NB4 (cell line): Measurements from ENCODE around the gene ELOVL3.

Experiments
- CTCF ChIP-seq: IDR thresholded peaks from one replicate; pipeline ENCODE4 v1.5.1; 2012; ENCODE audit warnings: low read depth, low read length
- MAX ChIP-seq: IDR thresholded peaks from 2 replicates; pipeline ENCODE4 v1.6.1; 2011; ENCODE audit warnings: low read depth, low read length
- POLR2A ChIP-seq: IDR thresholded peaks from 2 replicates; pipeline ENCODE4 v1.6.1; 2011; ENCODE audit warnings: mild to moderate bottlenecking; ENCODE audit not compliant: insufficient read length; ENCODE audit errors: extremely low read depth

- no peak for TF ChIP-seq CTCF
- no peak for TF ChIP-seq MAX
- TF ChIP-seq POLR2A: no peak
These were observed 407 bp downstream of the ELOVL3 start for GRCh38 chr10:102226542-102226870.
